KG1 (cell line): Measurements from ENCODE around the gene FARP2.

Experiments used
- DNase-seq: peaks from one replicate; lab custom pipeline; 2025; lab: John Stamatoyannopoulos, UW

The FARP2 gene

DNA sequence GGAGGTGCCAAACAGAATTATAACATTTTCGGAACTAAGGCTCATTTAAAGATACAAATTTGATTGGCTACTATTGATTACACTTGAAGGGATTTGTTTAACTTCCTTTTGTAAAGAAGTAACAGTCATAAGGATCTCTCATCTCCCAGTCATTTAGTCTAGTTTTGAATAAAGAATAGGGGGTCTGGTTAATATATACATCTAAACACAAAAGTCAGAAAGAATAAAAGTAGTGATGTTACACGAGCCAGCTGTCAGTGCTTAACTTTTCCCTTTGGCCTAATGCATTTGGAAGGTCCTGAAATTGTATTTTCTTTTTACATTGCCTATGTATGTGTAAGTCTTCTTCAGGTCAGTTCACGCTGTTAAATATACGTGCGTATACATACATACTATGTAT is 32.3 kb upstream of the FARP2 start:
- DNase-seq: no peak

GRCh38 chr2:241324775-241325174 is 31.3 kb upstream of the FARP2 start:
- DNase-seq: no peak

- DNase-seq: no peak
These were observed 30.8 kb upstream of the FARP2 start for GRCh38 chr2:241325257-241325656.

DNA sequence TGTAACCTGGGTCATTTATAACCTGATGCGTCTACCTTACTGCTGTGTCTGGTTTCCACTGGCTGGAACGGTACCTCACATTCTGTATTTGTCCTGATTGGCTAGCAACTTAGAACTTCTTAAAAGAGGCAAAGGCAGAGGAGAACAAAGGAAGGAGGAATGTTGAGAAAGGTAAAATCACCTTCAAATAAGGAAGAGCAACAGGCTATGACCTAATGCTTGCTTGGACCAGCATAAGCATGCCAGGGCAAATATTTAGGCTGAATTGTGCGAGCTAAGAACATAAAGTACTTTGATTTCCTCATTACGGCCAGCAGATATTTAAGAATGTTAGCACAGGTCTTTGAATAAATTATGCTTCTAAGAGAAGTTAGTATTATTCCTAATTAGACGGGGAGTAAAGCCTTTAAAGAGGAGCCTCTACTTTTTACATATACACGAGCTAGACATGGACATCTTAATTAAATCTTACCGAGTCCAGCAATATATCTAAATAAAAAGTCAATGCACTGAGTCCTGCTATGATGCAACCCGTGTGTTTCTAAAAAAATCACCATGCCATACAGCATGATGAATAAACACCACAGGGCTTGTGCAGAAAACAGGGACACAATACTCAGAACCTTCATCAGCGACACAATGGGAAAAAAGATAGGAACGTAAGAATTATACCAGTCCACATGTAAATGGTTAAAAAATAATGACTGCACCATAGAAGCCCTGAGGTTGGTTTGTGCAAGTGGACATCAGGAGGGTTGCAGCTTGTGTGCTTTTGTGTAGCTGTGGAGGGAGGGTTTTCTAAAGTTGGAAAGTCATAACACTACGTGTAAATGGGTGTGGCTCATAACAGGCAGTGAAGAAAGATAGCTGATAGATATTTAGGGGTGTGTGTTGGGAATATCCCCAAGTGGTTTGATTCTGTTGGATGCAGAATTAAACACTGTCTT is 26.1 kb upstream of the FARP2 start:
- no peak for DNase-seq

DNA sequence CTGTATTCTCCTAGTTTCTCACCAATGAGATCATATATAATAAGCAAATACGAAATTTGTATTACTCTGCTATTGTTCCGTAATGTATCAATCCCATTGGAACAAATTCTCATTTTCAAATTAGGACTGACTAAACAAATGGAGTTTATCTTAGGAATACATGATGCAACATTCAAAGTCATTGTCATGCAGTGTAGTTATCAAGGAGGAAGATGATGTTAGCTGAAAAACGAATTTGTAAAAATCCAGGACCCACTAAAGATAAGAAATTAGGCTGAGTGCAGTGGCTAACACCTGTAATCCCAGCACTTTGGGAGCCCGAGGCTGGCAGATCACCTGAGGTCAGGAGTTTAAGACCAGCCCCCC is 25.5 kb upstream of the FARP2 start:
- DNase-seq: no peak

- no peak for DNase-seq
These were observed 21.3 kb upstream of the FARP2 start for GRCh38 chr2:241334813-241335212.

DNA sequence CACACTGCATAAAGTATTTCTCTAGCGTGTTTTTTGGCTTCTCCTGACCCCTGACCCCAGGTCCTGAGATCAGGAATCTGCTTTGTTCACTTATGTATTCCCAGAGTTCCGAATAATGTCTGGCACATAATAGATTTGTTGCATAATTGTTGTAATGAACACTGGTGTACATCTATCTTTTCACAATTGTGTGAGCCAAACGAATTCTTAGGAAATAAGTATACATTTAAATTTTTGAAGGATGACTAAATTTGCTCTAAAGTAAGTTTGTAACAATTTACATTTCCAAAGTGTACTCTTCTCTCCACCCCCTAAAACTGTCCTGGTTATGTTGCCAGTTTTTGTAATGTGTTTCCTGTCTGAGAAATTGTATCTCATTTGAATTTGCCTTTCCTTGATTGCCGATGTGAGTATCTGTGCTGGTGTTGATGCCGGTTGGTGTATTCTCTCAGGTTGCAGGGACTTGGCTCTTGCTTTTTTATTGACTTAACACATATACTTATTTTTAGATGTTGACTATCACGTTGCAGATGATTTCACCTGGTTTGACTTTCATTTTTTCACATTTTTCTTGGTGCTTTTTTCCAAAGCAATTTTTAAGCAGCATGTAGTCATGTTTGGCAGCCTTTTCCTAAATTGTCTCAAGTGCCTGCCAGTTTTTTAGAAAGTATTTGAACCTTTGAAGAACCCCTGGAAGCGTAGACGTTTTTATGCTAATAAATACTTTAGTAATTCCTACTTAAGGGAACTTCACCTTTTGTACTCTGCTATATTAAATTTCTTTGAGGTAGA is 16.1 kb upstream of the FARP2 start:
- DNase-seq: no peak

GRCh38 chr2:241340631-241341163 is 15.4 kb upstream of the FARP2 start:
- DNase-seq: no peak

- no peak for DNase-seq
These were observed 11.0 kb upstream of the FARP2 start for GRCh38 chr2:241344925-241345651.

DNA sequence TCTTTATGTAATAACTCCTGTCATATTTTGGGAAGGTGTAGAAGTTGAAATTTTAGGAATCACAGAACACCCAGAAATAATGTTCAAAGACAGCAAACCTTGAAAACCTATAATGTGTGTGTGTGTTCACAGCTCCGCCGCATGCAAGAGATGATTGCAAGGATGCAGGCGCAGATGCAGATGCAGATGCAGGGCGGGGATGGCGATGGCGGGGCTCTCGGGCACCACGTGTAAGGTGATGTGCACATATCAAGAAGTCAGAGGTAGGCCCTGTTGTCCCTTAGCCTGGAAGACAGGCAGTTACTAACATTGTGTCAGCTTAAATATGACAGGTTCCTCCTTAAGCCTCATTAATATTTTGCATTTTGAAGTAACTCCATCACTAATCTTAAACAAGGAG is 6.1 kb upstream of the FARP2 start:
- no peak for DNase-seq

DNA sequence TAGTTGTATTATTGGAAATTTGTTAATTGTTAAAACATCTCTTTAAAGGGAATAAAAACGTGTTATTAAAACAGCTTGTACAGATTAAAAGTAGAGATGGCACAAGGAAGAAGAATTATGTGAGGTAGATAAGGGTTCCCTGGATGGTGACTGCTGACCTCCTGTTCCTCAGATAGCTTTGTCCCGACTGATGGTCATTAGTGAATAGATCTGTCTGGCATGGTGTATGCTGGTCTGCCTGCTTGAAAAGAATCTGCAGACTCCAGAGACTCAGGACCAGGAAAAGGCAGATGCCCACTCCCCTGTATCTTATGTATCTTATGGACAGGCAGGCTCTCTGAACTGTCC is 5.6 kb upstream of the FARP2 start:
- no peak for DNase-seq

GRCh38 chr2:241350878-241351639 is 5.0 kb upstream of the FARP2 start:
- no peak for DNase-seq

DNA sequence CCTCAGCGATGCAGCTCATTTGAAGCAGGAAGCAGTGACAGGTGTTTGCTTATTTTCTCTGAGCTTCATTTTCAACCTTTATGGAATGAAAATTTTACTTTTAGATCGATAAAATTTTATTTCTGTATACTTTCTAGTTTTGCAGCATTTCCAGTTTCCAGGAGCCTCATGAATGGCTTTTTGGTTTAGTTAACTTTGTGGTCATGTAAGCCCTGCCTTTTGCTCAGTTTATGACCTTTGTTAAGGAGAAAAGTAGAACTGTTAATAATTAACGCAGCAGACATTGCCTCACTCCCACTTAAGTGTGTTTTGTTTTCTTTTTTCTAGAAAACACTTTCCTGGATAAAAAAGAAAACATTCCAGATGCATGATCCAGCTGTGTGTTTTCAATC is 4.4 kb upstream of the FARP2 start:
- no peak for DNase-seq

- DNase-seq: no peak
These were observed 3.9 kb upstream of the FARP2 start for GRCh38 chr2:241352227-241352626.

GRCh38 chr2:241354668-241355658 is 1.1 kb upstream of the FARP2 start:
- no peak for DNase-seq

DNA sequence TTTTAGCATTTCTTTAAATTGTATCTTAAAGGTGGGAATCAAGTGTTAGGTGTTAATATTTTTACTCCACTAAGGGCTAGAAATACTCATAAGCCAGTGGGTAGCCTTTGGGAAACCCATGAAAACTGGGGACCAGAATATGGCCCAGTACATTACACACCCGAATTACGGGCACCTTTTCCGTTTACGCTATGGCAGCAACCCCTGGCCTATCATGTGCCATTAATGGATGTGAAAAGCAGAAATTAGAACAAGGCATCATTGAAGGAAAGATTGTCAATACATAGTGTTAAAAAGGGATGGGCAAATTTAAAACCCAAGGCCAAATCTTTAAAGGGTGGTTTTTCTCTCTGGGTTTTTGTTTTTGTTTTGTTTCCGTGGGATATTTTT is 781 bp downstream of the FARP2 start:
- DNase-seq: no peak

- DNase-seq: no peak
These were observed 1.4 kb downstream of the FARP2 start for GRCh38 chr2:241357531-241357930.

GRCh38 chr2:241358470-241358869 is 2.4 kb downstream of the FARP2 start:
- DNase-seq: no peak

DNA sequence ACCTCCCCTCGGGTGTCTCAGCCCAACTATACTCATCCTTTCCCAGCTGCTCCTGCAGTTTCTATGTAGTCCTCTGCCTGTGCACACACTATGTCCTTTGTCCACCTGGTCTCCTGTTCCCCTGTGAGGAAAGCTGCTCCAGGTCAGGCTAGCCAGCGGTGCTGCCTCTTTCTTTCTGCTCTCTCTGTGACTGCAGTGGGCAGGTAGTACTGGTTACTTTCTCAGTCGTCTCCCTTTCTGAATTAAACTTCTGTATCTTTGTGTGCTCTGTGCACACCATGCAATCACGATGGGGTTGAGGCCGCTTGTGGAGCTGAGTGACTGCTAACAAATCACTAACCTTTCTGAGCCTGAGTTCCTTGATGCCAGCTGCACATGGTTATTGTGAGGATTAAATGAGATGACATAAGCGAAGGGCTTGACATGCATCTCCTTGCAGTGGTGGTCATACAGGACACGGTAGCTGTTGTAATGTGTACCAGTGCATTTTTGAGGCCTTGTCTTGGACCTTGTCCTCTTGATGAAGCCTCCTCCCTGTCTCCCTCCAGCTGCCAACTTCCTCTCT is 3.5 kb downstream of the FARP2 start:
- DNase-seq: no peak

GRCh38 chr2:241363426-241363825 is 7.3 kb downstream of the FARP2 start:
- DNase-seq: no peak
